Vagina (tissue), 2 donors: ENCODE results near the gene RAB4B.

Source experiments
- CTCF ChIP-seq, 3 experiments: fragments of 450-650 bp in 2 of 3; fragments of 200-600 bp in 1 of 3; sonication (generic) in 1 of 3; IDR thresholded peaks; one replicate each; pipeline ENCODE4 v1.5.1; 2017 to 2019; ENCODE audit warnings: antibody characterized with exemption in 3 of 3, mild to moderate bottlenecking in 2 of 3, moderate library complexity in 2 of 3
- POLR2AphosphoS5 ChIP-seq, 2 donors: sonication (generic); formaldehyde crosslinking; IDR thresholded peaks; one replicate each; pipeline ENCODE4 v1.9.0; 2017; ENCODE audit warnings: antibody characterized with exemption in 2 of 2, mild to moderate bottlenecking in 2 of 2, low read depth in 1 of 2; ENCODE audit not compliant: insufficient read depth in 1 of 2

- peak in 2 of 3 experiments; percentile 18 to 48 for TF ChIP-seq CTCF (IDR thresholded peaks at IDR 0.05)
- TF ChIP-seq POLR2AphosphoS5 (IDR thresholded peaks at IDR 0.05; ENCODE audit: insufficient read depth in 1 of 2, low read depth in 1 of 2) = no peak
Measured at GRCh38 chr19:40797963-40798682, 20.1 kb downstream of the RAB4B start.
